Lower lobe of right lung (tissue), 2 donors: Measurements from ENCODE around the gene ABI3BP. TPM values are rescaled to one million over a fixed set of nuclear protein-coding genes. Genes with fewer than 3 reads are reported as not detected.

Source experiments
- ATAC-seq, 2 donors: fragments of 200-7000 bp; cut with Tn5 transposase; one replicate each; pipeline ENCODE4 v1.9.1; 2020 to 2022; ENCODE audit warnings: mild to moderate bottlenecking in 2 of 2, moderate library complexity in 2 of 2
- DNase-seq: peaks from one replicate; pipeline ENCODE4 v3.0.0-alpha.2; 2020
- H3K27ac ChIP-seq: fragments of 200-600 bp; one replicate; pipeline ENCODE4 v1.8.0; 2022
- H3K27me3 ChIP-seq: fragments of 200-600 bp; one replicate; pipeline ENCODE4 v1.8.0; 2022; ENCODE audit warnings: low read depth
- H3K36me3 ChIP-seq: fragments of 200-600 bp; one replicate; pipeline ENCODE4 v1.8.0; 2022; ENCODE audit warnings: mild to moderate bottlenecking
- H3K4me1 ChIP-seq: fragments of 200-600 bp; one replicate; pipeline ENCODE4 v1.8.0; 2022
- H3K4me3 ChIP-seq: fragments of 200-600 bp; one replicate; pipeline ENCODE4 v1.8.0; 2022; ENCODE audit warnings: mild to moderate bottlenecking
- H3K9me3 ChIP-seq: fragments of 200-600 bp; one replicate; pipeline ENCODE4 v1.8.0; 2022
- intact Hi-C: fragments of 100-400 bp; cut with DNase I; formaldehyde crosslinking; loops from one replicate; pipeline ENCODE4 v1.11.0; 2022
- total RNA-seq: library from RNA; stranded (reverse); fragmentation: NEBNext Ultra II Directional; extraction: Animal tissue kit (Norgen Biotek cat#: 25700); gene quantifications from one replicate; pipeline ENCODE4 v1.2.1, GENCODE V29; 2021
- TF ChIP-seq, protein P1 (sequence below): fragments of 200-600 bp; IDR thresholded peaks from one replicate; pipeline ENCODE4 v1.8.0; 2022; ENCODE audit warnings: antibody characterized with exemption, mild to moderate bottlenecking
- donor health status: DM: no; HTN: yes; CAD: no; lungs with severe emphysema.

ABI3BP gene
- total RNA-seq, 1 donor from 2014 or later: 108 TPM

DNA sequence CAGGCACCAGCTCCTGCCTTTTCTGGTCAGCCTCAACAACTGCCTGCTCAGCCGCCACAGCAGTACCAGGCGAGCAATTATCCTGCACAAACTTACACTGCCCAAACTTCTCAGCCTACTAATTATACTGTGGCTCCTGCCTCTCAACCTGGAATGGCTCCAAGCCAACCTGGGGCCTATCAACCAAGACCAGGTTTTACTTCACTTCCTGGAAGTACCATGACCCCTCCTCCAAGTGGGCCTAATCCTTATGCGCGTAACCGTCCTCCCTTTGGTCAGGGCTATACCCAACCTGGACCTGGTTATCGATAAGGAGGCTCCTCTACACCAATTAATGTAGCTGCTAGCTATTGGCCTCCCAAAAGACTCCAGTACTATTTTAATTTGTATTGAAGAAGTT lies 245.0 kb downstream of the ABI3BP start:
- H3K4me1 ChIP-seq: no peaks in the 10 kb centered on the region
- ATAC-seq: no peak
- H3K4me3 ChIP-seq: no peak overlapping the region
- peaks cover 97% of the 10 kb centered on the region for H3K36me3 ChIP-seq
- no peaks in the 10 kb centered on the region for H3K27me3 ChIP-seq
- TF ChIP-seq, protein P1, sequence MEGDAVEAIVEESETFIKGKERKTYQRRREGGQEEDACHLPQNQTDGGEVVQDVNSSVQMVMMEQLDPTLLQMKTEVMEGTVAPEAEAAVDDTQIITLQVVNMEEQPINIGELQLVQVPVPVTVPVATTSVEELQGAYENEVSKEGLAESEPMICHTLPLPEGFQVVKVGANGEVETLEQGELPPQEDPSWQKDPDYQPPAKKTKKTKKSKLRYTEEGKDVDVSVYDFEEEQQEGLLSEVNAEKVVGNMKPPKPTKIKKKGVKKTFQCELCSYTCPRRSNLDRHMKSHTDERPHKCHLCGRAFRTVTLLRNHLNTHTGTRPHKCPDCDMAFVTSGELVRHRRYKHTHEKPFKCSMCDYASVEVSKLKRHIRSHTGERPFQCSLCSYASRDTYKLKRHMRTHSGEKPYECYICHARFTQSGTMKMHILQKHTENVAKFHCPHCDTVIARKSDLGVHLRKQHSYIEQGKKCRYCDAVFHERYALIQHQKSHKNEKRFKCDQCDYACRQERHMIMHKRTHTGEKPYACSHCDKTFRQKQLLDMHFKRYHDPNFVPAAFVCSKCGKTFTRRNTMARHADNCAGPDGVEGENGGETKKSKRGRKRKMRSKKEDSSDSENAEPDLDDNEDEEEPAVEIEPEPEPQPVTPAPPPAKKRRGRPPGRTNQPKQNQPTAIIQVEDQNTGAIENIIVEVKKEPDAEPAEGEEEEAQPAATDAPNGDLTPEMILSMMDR: no peak
- H3K9me3 ChIP-seq: no peaks in the 10 kb centered on the region
- H3K27ac ChIP-seq: no peak overlapping the region
- intact Hi-C loops: no loop called here
- no peak for DNase-seq

DNA sequence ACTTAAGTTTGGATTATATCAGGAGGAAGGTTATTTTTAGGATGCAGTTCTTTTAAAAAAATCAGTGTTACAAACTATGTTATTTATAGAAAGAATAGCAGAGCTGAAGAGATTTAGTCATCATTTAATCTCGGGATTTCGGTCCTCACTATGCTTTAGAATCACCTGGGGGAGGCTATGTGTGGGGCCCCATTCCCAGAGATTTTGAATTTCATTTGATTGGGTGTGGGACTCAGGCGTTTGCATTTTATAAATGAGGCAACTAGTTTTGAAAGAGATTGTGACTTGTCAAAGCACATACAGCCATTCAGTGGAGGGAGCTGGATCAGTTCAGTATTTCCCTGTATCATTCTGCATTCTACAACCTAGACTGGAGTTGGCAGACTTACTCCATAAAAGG lies 247.1 kb downstream of the ABI3BP start:
- TF ChIP-seq, protein P1: no peak
- no peak for ATAC-seq
- H3K36me3 ChIP-seq: peaks cover 97% of the 10 kb centered on the region
- no peaks in the 10 kb centered on the region for H3K27me3 ChIP-seq
- no peak for DNase-seq
- H3K4me1 ChIP-seq: no peaks in the 10 kb centered on the region
- no peak overlapping the region for H3K27ac ChIP-seq
- H3K9me3 ChIP-seq: no peaks in the 10 kb centered on the region
- intact Hi-C loops: no loop called here
- H3K4me3 ChIP-seq: no peak overlapping the region

DNA sequence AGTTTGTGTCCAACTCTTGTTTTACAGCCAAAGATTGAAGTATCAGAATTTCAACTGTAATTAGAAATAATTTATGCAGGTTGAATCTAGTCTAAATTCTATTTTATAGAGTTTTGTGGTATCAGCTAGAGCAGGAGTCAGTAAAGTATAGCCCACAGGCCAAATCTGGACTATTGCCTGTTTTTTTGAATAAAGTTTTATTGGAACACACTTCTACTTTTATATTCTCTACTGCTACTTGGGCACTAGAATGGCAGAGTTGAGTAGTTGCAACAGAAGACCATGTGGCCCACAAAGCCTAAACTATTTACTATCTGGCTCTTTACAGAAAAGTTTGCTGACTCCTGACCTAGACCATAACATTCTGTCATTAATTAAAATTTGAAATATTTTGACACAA lies 247.6 kb downstream of the ABI3BP start:
- ATAC-seq (no peak), DNase-seq (no peak)
- H3K4me1 ChIP-seq: no peaks in the 10 kb centered on the region
- H3K9me3 ChIP-seq: no peaks in the 10 kb centered on the region
- no peaks in the 10 kb centered on the region for H3K27me3 ChIP-seq
- H3K4me3 ChIP-seq: no peak overlapping the region
- intact Hi-C loops: no loop called here
- H3K36me3 ChIP-seq: peaks cover 97% of the 10 kb centered on the region
- TF ChIP-seq, protein P1: no peak
- no peak overlapping the region for H3K27ac ChIP-seq

GRCh38 chr3:100744671-100745070 lies 248.6 kb downstream of the ABI3BP start:
- Histone ChIP-seq H3K27me3 (no peaks in the 10 kb centered on the region), H3K27ac (no peak overlapping the region), H3K9me3 (no peaks in the 10 kb centered on the region), H3K4me3 (no peak overlapping the region), H3K4me1 (no peaks in the 10 kb centered on the region), H3K36me3 (peaks cover 97% of the 10 kb centered on the region)
- TF ChIP-seq, protein P1: no peak
- intact Hi-C loops: no loop called here
- DNase-seq (no peak), ATAC-seq (no peak)

- Histone ChIP-seq H3K27me3 (no peaks in the 10 kb centered on the region), H3K27ac (no peak overlapping the region), H3K4me3 (no peak overlapping the region), H3K9me3 (no peaks in the 10 kb centered on the region), H3K36me3 (peaks cover 97% of the 10 kb centered on the region), H3K4me1 (no peaks in the 10 kb centered on the region)
- ATAC-seq (no peak), DNase-seq (no peak)
- intact Hi-C loops: no loop called here
- TF ChIP-seq, protein P1: no peak
Observed at GRCh38 chr3:100743535-100743934, 249.7 kb downstream of the ABI3BP start.

- H3K4me1 ChIP-seq: no peaks in the 10 kb centered on the region
- ATAC-seq: no peak
- H3K36me3 ChIP-seq: peaks cover 95% of the 10 kb centered on the region
Observed at GRCh38 chr3:100740207-100740606, 253.0 kb downstream of the ABI3BP start.

More at GRCh38 chr3:100740207-100740606, 253.0 kb downstream of the ABI3BP start:
- no peak for DNase-seq
- H3K9me3 ChIP-seq: no peaks in the 10 kb centered on the region
- H3K27me3 ChIP-seq: no peaks in the 10 kb centered on the region
- intact Hi-C loops: no loop called here
- no peak overlapping the region for H3K27ac ChIP-seq
- H3K4me3 ChIP-seq: no peak overlapping the region
- TF ChIP-seq, protein P1: no peak
